Activated T-helper 1 cell treated with anti-CD3 and anti-CD28 coated beads, Interleukin-2, amount 50 U/mL, for 16 hours (primary cell): Measurements from ENCODE around the gene COL27A1.

ENCODE experiments used
- DNase-seq, 2 donors: peaks; one replicate each; pipeline ENCODE4 v3.0.0-alpha.2; 2020; ENCODE audit warnings: low read depth in 1 of 2, low spot score in 1 of 2

The COL27A1 gene

DNA sequence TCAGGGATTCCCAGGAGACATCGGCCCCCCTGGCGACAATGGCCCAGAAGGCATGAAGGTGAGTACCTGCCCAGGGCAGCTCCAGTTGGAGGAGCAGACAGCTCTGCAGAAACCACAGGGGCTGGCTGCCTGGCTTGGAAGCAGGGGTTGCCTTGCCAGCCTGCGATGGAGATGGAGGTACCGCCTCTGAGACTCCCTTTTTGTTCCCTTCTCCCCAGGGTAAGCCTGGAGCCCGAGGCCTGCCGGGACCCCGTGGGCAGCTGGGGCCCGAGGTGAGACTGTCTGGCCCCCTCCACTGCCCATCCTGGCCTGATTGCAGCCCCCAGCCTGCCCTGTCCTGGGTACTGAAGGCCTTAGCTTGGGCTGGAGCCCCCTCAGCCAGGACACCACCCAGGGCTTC, 84.9 kb downstream of the COL27A1 start:
- no peak for DNase-seq

DNA sequence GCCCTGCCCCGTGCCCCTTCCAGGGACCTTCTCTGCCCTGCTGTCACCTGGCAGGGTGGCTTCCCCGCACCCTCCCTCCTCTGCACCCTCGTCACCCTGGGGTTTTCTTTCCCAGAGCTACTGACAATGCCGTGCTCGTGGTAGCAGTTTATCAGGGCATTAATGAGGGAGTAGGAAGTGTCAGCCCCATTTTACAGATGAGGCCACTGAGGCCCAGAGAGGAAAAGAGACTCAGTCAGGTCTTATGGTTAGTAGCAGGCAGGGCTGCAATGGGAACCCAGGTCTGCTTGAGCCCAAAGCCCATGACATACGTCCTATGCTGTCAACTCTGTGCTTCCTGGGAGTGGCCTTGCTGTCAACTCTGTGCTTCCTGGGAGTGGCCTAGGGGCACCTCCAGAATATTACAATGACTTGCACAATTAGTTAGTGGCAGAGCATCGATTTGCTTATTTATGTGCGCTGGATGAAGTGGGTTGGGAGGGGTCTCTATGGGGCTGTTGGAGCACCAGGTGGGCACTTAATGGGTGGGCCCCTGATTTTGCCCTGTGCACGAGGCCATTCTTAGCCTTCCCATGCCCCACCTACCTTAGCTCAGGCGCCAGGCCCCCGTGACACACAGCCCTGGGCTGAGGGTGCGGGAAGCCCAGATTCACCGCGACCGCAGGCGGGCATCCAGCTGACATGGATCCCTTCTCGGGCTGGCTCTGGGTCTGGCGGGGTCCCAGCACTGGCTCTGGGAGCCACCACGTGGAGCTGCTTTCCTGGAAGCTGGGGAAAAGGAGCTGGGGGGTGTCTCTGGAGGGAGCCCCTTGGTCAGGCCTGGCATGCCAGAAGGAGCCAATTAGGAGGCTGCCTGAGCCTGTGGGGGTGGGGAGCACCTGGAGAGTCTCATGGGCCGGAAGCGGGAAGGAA, 85.6 kb downstream of the COL27A1 start:
- no peak for DNase-seq

DNA sequence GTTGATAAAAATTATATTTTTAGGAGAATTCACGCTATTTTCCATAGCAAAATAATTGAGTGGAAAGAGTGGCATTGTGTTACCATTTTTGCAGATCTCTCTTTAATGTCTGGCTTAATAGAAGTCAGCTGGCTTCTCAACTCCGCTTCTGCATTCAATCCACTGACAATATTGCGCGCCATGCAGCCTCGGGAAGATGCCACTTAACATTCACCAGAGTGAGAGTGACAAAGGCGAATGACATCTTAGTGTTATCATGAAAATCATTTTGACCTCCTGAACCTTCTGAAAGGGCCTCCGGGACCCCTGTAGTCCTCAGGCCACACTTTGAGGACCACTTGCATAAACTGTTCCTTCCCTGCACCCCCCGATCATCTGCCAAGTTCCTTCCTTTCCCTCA, 87.5 kb downstream of the COL27A1 start:
- DNase-seq = no peak

DNA sequence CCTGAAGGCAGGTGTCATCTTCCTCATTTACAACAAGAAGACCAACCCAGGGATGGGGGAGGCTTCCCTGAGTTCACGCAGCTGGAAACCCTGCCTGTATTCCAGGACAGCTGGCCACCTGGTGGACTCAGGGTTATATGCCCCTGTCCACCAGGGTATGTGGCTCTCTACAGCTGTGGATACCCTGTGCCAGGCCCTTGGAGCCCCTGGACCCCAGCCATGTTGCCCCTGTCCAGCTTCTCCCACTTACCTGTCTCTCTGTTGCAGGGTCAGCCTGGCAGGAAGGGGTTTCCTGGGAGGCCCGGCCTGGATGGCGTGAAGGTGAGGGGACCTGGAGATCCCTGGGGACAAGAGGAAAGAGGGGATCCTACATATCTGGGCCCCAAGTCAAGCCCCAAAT, 87.9 kb downstream of the COL27A1 start:
- DNase-seq = no peak

DNA sequence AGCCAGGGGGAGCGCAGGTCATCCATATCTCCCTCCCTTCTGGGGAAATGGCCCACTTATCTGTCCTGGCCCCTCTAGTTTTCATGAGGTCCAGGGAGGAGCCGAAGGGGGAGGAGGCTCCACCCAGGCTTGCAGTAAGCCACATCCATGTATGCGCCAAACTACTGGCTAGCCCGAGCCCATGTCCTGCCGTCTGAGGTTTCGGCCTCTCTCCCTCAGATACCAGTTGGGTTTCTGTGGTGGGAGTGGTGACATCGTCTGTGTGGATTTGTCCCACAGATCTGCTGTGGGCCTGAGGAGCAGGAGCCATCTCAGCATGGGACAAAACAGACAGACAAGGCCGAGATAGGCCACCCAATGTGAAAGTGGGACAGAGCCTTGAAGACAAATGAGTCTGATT, 89.2 kb downstream of the COL27A1 start:
- no peak for DNase-seq

DNA sequence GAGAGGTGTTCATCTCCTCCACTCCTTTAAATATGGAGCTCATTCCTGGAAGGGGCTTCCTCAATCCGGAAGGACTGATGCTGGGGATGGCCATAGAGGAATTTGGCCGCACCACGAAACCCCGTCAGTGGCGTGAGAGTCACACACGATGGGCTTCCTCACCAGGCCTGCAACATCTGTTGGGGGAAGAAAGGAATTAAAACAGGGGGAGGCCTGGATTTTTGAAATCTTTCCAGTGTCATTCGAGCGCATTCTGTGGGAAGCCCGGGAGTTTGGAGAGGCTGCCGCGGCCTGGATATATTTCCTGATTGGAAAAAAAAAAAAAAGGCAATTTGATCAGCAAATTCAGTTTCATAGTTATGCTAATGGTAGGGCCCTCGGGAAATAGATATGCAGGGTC, 91.2 kb downstream of the COL27A1 start:
- no peak for DNase-seq

- DNase-seq = no peak
Measured at GRCh38 chr9:114247077-114247476, 91.7 kb downstream of the COL27A1 start.

GRCh38 chr9:114247491-114247890, 92.2 kb downstream of the COL27A1 start:
- no peak for DNase-seq

- DNase-seq = no peak
Measured at GRCh38 chr9:114248299-114248707, 93.0 kb downstream of the COL27A1 start.

GRCh38 chr9:114249424-114250234, 94.3 kb downstream of the COL27A1 start:
- no peak for DNase-seq

- DNase-seq = no peak
Measured at GRCh38 chr9:114250235-114250568, 94.9 kb downstream of the COL27A1 start.

- DNase-seq = no peak
Measured at GRCh38 chr9:114250648-114251047, 95.3 kb downstream of the COL27A1 start.

- no peak for DNase-seq
Measured at GRCh38 chr9:114252394-114252793, 97.1 kb downstream of the COL27A1 start.

DNA sequence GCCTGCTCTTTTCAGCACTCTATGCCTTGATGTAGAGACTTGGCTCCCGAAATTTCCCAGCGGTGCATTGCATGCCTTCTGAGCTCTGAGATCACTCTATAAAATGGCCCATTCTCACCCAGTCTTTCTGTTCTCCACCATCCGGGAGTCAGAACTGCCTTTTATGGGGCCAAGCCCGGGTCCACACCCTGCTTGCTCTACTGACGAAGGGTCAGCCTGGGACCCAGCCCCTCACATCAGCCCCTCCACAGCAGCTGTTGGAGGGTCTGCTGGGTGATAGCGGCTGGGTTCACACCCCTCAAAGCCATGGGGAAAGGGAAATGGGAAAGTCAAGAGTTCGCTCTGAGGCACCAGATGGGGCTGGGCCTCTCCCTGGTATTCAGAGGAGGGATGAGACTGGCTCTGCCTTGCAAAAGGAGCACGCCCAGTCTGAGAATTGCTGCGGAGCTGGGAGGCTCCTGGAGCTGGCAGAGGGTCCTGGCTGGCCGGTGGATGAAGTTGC, 101.5 kb downstream of the COL27A1 start:
- DNase-seq = no peak

- no peak for DNase-seq
Measured at GRCh38 chr9:114258218-114258617, 102.9 kb downstream of the COL27A1 start.

GRCh38 chr9:114258866-114259797, 103.8 kb downstream of the COL27A1 start:
- DNase-seq = no peak

DNA sequence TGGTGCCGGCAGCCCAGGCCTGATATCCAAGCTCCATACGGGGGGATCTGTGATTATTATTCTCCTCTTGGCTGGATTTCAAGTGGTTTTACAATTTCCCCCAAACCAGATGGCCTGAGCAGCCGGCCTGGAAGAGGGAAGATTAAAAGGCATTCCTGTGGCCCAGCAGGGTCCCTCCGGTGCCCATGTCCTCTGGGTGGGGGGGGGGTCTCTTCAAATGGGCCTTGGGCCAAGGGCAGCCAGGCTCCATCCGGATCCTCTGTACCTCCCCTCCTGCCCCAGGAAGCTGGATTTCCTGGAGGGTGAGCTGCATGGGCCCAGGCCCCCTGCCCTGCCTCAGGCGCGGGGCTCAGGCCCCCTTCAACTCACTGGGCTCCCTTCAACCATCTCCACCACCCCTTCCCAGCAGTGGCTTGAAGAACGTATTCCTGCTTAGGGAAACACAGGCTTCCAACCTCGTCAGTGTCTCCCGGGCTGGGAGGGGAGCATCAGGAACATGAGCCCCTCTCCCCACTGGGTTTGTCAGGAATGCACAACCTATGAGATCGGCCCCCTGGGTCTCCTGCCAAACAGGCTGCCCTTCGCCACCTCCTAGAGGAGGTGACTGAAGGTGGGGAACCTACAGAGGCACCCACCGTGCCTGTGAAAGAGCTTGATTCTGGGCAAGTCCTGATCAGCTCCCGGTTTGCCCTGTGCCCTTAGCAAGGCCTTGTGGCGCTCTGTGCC, 104.6 kb downstream of the COL27A1 start:
- DNase-seq = no peak

DNA sequence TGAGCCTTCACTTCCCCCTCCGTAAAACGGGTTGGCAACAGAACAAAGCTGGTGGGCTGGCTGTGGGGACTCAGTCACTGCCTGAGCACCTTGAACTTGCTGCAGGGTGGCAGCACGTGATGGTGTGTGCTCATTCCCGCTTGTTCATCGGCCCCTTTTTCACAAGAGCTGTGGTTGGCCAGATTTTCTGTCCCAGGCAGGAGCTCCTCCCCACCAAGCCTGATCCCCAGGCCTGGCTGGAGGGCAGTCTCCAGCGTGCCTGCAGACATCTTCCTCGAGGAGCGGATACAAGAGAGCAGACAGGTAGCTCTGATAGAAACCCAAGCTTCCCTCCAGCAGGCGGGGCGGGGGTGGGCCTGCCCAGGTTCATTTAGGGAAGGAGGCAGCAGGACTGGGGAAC, 105.7 kb downstream of the COL27A1 start:
- DNase-seq = no peak

- no peak for DNase-seq
Measured at GRCh38 chr9:114261987-114262386, 106.7 kb downstream of the COL27A1 start.

DNA sequence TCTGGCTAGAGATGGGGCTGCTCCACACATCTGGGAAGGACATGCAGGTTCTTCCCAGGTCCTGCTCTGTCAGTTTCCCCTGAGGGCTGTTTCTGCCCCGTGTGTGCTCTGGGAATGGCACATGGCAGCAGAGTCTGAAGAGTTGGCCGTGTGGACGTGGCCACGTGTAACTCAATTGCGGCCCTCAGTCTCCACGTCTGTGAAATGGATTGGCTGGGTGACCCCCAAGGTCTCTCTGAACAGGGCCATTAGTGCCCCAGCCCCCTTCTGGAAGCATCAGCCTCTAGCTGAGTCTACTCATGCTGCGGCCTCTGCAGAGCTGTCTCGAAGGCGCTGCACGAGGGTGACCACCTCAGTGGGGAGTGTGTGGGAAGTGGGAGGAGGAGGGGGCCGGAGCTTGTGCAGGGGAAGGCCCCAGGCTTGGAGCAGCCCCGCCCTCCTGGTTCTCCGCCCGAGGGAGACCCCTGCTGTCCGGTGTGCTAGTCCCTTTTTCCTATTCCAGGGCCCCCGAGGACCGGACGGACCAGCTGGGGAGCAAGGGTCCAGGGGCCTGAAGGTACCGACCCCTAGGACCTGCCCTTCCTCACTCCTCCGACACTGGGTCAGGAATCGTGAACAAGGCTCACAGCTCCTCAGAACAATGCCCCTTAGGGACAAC, 108.6 kb downstream of the COL27A1 start:
- no peak for DNase-seq
